ENCODE results near the gene ST3GAL5. TPM values are rescaled to one million over a fixed set of nuclear protein-coding genes. Genes with fewer than 3 reads are reported as not detected.

The ST3GAL5 gene
- total RNA-seq, 2 experiments from 2014 or later, result 7.4 to 11.3 TPM

DNA sequence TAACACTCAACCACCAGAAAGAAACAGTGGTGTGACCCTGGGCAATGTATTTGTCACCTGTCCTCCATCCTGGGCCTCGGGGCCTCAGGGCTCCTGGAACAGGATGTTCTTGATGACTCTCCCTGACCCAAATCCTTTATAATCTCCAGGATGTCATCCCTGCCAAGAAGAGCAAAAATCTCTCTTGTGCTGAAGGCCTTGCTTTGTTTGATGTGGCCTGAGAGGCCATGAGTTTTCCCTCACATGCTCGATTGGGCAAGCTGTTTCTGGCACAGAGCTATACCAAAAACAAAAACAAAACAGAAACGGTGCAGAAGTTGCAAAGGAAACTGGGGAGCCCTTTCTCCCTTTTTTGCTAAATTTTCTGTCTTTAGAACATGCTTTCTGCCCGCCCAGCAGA, 35.7 kb upstream of the ST3GAL5 start:
- Histone ChIP-seq H3K4me2 (ENCODE audit: low read length) (no peak overlapping the region), H3K4me3 (ENCODE audit: low read depth, low read length, poor library complexity, severe bottlenecking) (no peak overlapping the region), H3K79me2 (ENCODE audit: insufficient read depth, low read depth, low read length) (no peaks in the 10 kb centered on the region), H3K9me3 (ENCODE audit: low read length) (no peaks in the 10 kb centered on the region), H3K27ac (ENCODE audit: low read depth, low read length, poor library complexity, severe bottlenecking) (no peak overlapping the region), H4K20me1 (ENCODE audit: insufficient read depth, low read length) (no peaks in the 10 kb centered on the region), H3K9me2 (ENCODE audit: insufficient read depth, low read length) (no peaks in the 10 kb centered on the region), H3K4me1 (ENCODE audit: insufficient read depth, low read length, poor library complexity, severe bottlenecking) (no peaks in the 10 kb centered on the region), H3K36me3 (ENCODE audit: insufficient read depth, low read length) (no peaks in the 10 kb centered on the region), H2AFZ (ENCODE audit: low read length) (no peak overlapping the region)
- intact Hi-C loops (cut with micrococcal nuclease; ENCODE audit: unreplicated experiment), result no loop called here
- POLR2A ChIA-PET, result no interaction called here
- no peak for DNase-seq (ENCODE audit: low spot score)
- no TSS peak for BruUV-seq (replicated peaks)
- TF ChIP-seq, protein P1, sequence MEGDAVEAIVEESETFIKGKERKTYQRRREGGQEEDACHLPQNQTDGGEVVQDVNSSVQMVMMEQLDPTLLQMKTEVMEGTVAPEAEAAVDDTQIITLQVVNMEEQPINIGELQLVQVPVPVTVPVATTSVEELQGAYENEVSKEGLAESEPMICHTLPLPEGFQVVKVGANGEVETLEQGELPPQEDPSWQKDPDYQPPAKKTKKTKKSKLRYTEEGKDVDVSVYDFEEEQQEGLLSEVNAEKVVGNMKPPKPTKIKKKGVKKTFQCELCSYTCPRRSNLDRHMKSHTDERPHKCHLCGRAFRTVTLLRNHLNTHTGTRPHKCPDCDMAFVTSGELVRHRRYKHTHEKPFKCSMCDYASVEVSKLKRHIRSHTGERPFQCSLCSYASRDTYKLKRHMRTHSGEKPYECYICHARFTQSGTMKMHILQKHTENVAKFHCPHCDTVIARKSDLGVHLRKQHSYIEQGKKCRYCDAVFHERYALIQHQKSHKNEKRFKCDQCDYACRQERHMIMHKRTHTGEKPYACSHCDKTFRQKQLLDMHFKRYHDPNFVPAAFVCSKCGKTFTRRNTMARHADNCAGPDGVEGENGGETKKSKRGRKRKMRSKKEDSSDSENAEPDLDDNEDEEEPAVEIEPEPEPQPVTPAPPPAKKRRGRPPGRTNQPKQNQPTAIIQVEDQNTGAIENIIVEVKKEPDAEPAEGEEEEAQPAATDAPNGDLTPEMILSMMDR (conservative IDR thresholded peaks at IDR 0.05; ENCODE audit: low read length), result no peak
- no peak for TF ChIP-seq EZH2phosphoT487 (IDR thresholded peaks at IDR 0.05; ENCODE audit: borderline replicate concordance, low read depth, low read length)
- CTCF ChIA-PET (ENCODE audit: unreplicated experiment), result no interaction called here

DNA sequence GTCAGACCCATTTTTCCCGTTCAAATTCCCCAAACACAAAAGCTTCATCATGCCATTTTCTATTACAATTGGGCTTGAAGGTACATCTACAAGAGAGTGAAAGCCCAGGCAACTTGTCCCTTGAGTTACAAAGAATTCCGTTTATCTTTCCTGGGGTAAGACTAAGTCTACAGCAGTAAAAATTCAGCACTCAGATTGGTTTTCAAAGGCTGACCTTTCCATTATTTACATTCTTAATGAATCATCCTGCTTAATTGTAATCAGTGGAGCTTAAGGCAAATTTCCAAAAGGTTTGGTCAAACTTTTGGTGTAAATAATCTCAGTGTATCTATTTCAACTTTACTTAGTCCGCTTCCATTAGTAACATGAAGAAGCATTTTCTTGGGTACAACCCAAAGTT, 33.4 kb upstream of the ST3GAL5 start:
- intact Hi-C loops (cut with micrococcal nuclease; ENCODE audit: unreplicated experiment), result no loop called here
- H3K36me3 ChIP-seq (ENCODE audit: insufficient read depth, low read length), result no peaks in the 10 kb centered on the region
- H3K4me3 ChIP-seq (ENCODE audit: low read depth, low read length, poor library complexity, severe bottlenecking), result no peak overlapping the region
- H3K4me2 ChIP-seq (ENCODE audit: low read length), result no peak overlapping the region
- no peaks in the 10 kb centered on the region for H3K4me1 ChIP-seq (ENCODE audit: insufficient read depth, low read length, poor library complexity, severe bottlenecking)
- TF ChIP-seq, protein P1 (conservative IDR thresholded peaks at IDR 0.05; ENCODE audit: low read length), result no peak
- TF ChIP-seq EZH2phosphoT487 (IDR thresholded peaks at IDR 0.05; ENCODE audit: borderline replicate concordance, low read depth, low read length), result no peak
- no peaks in the 10 kb centered on the region for H3K9me3 ChIP-seq (ENCODE audit: low read length)
- H3K9me2 ChIP-seq (ENCODE audit: insufficient read depth, low read length), result no peaks in the 10 kb centered on the region
- no peak for DNase-seq (ENCODE audit: low spot score)
- no peaks in the 10 kb centered on the region for H4K20me1 ChIP-seq (ENCODE audit: insufficient read depth, low read length)
- POLR2A ChIA-PET, result no interaction called here
- no peak overlapping the region for H2AFZ ChIP-seq (ENCODE audit: low read length)
- no peak overlapping the region for H3K27ac ChIP-seq (ENCODE audit: low read depth, low read length, poor library complexity, severe bottlenecking)
- CTCF ChIA-PET (ENCODE audit: unreplicated experiment), result no interaction called here
- BruUV-seq (replicated peaks), result no TSS peak
- no peaks in the 10 kb centered on the region for H3K79me2 ChIP-seq (ENCODE audit: insufficient read depth, low read depth, low read length)

DNA sequence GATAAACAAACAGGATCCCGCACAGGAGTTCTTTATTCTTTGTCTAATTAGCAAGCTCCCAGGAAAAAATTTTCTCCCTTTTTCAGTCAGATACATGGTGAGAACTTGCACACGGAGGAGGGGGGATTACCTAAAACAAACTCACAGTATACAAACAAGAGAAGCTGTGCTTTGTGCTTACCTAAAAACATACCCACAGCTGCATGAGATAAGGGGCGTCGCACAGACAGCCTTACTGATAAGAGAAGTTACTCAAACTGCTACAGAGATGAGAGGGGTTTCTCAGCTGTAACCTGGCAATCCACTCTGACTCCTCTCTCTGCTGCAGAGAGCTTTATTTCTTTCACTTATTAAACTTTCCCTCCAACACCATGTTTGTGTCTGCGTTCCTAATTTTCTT, 32.9 kb upstream of the ST3GAL5 start:
- TF ChIP-seq, protein P1 (conservative IDR thresholded peaks at IDR 0.05; ENCODE audit: low read length), result no peak
- no peak for TF ChIP-seq EZH2phosphoT487 (IDR thresholded peaks at IDR 0.05; ENCODE audit: borderline replicate concordance, low read depth, low read length)
- H3K36me3 ChIP-seq (ENCODE audit: insufficient read depth, low read length), result no peaks in the 10 kb centered on the region
- no peaks in the 10 kb centered on the region for H3K4me1 ChIP-seq (ENCODE audit: insufficient read depth, low read length, poor library complexity, severe bottlenecking)
- intact Hi-C loops (cut with micrococcal nuclease; ENCODE audit: unreplicated experiment), result no loop called here
- no peak overlapping the region for H2AFZ ChIP-seq (ENCODE audit: low read length)
- ChIA-PET POLR2A (interaction anchor here (0.7 kb wide), 2 partner anchors 25 to 362 kb away, joined by 3 read pairs; no protein-coding TSS in a partner anchor), CTCF (ENCODE audit: unreplicated experiment) (no interaction called here)
- no peaks in the 10 kb centered on the region for H3K9me2 ChIP-seq (ENCODE audit: insufficient read depth, low read length)
- DNase-seq (ENCODE audit: low spot score), result no peak
- no peaks in the 10 kb centered on the region for H3K9me3 ChIP-seq (ENCODE audit: low read length)
- no peaks in the 10 kb centered on the region for H3K79me2 ChIP-seq (ENCODE audit: insufficient read depth, low read depth, low read length)
- no peak overlapping the region for H3K4me3 ChIP-seq (ENCODE audit: low read depth, low read length, poor library complexity, severe bottlenecking)
- no peak overlapping the region for H3K27ac ChIP-seq (ENCODE audit: low read depth, low read length, poor library complexity, severe bottlenecking)
- no peaks in the 10 kb centered on the region for H4K20me1 ChIP-seq (ENCODE audit: insufficient read depth, low read length)
- no TSS peak for BruUV-seq (replicated peaks)
- no peak overlapping the region for H3K4me2 ChIP-seq (ENCODE audit: low read length)

All from OCI-LY7 (cell line).